Fibroblast of skin of right quadriceps (primary cell): ENCODE measurements around the gene GSN.

Experiments used
- DNase-seq: peaks from one replicate; pipeline ENCODE4 v3.0.0-alpha.2; 2013

GSN gene

GRCh38 chr9:121267689-121268597 is at the start of gene GSN:
Gene GSN (plus strand): TSS chr9:121268162. CDS start chr9:121301972, 33,810 bp downstream.
- DNase-seq, result peak; percentile 57

DNA sequence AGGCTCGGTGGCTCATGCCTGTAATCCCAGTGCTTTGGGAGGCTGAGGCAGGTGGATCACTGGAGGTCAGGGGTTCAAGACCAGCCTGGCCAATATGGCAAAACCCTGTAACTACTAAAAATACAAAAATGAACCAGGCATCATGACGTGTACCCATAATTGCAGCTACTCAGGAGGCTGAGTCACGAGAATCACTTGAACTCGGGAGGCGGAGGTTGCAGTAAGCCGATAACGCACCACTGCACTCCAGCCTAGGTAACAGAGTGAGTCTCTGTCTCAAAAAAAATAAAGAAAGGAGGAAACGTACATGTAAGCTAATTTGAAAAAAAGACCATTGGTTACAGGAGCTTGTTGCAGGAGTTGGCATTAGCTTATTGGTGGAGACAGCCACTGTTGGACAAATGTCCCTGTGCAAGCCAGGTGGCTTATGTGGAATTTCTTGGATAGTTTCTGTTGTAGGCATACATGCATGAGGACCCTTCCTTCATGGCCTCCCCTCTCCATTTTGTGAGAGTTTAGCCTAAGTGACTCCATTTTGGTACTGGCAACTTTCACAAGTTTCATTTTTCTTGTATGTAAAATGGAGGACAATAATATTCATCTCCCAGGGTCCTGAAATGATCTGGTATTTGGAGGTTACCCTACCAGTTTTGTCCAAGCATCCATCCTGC is 49.5 kb upstream of the GSN start:
- DNase-seq, result no peak

DNA sequence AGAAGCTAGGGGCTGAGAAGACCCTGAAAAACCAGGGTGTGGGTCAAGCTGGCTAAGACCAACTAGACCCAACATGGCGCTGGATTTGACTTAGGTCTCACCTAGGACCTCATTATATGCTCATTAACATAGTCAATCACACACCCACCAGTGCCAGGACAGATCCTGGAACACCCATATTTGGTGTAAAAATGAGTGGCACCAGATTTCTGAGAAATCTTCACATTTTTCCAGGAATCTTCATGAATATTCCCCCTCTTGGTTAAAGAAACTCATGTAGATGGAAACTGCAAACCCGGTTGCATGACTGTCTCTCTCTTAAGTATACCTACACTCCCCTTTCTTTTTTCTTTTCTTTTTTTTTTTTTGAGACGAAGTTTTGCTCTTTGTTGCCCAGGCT is 48.4 kb upstream of the GSN start:
- no peak for DNase-seq

DNA sequence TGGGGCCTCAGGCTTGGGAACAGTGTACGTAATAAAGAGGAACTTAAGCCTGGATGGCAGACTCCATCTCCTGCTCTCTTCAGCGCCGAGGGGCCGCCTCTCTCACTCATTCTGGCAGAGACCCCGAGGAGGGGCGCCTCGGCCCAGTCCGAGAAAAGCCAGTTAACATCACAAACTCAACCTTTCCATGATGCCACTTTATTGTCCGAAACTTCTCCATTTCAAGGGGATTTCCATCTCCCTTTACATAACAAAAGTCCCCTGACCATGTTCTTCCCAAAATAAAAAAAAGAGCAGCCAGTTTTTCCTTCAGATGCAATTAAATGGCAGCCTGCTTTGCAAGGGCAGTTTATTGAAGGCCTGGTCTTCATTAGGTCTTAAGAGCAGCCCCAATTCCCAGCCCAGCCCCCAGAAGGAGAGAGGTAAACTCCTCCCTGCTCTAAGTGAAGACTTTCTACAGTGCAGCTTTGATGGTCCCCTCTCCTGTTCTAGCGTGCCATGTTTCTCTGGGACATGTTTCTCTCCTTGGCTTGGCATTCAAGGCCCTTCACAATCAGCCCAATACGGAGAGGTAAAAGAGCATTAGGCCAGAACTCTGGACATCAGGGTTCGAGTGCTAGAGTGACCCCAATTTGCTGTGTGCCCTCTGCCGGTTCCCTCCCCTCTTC is 46.8 kb upstream of the GSN start:
- DNase-seq, result no peak

- no peak for DNase-seq
Observed at GRCh38 chr9:121221664-121222055, 46.3 kb upstream of the GSN start.

DNA sequence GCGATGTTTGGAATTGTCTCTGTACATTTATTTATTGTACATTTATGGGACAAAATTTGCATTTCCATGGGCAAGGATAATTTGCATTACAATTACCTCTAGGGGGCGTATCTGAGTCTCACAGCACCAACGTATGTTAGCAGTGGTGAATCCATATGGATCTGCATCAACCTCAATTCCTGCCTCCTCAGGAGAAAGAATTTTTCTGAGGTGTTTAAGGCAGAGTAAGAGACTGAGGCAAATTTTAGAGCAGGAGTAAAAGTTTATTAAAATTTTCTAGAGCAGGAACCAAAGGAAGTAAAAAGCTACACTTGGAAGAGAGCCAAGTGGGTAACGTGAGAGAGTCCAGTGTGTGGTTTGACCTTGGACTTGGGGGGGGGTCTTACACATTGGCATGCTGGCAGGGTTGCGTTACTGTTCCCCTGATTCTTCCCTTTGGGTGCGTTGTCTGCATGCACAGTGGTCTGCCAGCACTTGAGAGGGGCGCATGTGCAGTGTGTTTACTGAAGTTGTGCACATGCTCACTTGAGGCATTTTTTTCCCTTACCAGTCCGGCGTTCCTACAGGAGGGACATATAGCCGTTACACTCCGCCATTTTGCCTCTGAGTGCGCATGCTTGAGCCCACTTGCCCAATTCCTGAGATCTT is 45.3 kb upstream of the GSN start:
- DNase-seq, result peak; percentile 60

- no peak for DNase-seq
Observed at GRCh38 chr9:121225240-121225639, 42.7 kb upstream of the GSN start.

DNA sequence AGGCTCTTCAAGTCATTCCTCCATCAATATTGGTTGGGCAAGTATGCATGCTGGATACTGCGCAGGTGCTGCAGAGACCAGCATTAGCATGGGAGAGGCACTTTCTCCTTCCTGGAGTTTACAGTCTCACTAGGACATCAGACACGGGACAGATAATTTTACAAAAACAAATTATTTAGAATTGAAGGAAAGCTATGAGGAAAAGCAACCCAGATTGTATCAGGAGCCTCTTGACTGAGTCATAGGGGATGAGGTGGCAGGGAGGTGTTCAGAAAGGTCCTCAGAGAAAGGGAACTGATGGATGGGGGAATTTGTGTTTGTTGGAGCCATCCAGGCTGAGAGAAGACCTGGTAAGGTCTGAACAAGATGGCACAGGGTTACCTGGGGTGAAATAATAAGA is 41.8 kb upstream of the GSN start:
- DNase-seq, result peak; percentile 37

GRCh38 chr9:121227862-121228261 is 40.1 kb upstream of the GSN start:
- DNase-seq, result no peak

GRCh38 chr9:121230256-121230655 is 37.7 kb upstream of the GSN start:
- DNase-seq, result peak; percentile 43

DNA sequence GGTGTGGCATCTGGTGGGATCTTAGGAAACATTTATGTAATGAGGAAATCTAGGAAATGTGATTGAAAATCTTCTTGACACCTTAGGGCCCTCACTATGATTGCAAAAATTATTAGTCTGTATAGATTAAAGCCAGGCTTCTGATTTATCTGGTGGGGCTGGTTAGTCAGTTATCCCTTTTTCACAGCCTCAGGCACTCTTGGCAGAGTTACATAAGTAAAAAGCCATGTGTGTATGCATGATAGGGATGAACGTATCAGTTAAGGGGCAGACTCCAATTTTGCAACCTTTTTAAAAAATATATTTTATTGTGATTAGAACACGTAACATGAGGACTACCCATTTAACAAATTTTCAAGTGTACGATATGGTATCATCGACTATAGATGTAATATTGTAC is 35.7 kb upstream of the GSN start:
- no peak for DNase-seq

DNA sequence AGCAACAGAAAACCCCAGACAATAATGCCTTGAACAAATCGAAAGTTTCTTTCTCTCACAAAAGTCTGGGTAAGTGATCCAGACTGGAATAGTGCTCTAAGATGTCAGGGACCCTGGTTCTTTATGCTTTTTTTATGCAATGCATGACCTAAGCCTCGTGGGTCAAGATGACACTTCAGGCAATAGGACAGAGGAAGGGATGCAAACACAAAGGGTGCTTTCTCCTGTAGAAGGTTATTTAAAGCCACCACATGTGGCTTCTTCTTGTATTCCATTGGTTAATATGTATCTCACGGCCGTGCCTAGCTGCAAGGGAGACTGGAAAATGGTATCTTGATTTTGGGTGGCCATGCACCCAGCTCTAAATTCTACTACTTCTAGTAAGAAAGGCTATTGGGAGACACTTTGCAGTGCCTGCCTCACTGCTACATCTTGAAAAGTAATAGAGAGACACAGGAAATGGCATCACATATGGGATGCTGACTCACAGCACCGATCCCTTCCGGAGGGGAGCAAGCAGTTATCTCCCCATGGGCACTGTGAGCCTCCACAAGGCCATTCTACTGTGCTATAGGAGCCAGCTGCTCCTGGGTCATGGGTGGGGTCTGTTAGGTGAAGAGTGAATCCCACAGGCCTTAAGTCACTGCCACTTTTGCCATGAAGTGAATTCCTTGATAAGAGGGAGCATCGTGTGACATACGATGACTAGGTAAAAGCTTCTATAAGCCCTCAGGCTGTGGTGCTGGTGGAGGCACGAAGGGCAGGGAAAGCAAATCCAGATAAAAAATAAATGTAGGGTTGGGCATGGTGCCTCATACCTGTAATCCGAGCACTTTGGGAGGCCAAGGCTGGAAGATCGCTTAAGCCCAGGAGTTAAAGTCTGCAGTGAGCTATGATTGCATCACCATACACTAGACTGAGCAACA is 33.8 kb upstream of the GSN start:
- peak; percentile 66 for DNase-seq

GRCh38 chr9:121234832-121235161 is 33.2 kb upstream of the GSN start:
- no peak for DNase-seq

DNA sequence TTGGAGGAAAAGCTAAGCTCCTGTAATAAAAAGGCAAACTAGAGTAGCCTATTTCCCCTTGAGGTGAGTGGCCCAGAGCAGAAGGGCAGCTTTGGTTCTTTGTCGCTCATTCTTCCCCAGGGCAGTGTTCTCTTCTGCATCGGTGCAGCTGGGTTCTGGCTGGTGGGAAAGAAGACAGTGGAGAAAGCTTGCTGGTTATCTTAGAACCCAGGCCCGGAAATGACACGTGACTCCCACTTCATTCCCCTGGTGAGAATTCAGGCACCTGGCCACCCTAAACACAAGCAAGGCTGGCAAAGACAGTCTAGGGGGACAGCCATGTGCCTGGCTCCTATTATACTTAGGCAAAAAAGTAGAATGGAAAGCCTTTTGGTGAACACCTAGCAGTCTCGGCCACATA is 32.5 kb upstream of the GSN start:
- no peak for DNase-seq

GRCh38 chr9:121237916-121238315 is 30.0 kb upstream of the GSN start:
- DNase-seq, result no peak

GRCh38 chr9:121239071-121239470 is 28.9 kb upstream of the GSN start:
- DNase-seq, result peak; percentile 19

- DNase-seq, result no peak
Observed at GRCh38 chr9:121239851-121240250, 28.1 kb upstream of the GSN start.

DNA sequence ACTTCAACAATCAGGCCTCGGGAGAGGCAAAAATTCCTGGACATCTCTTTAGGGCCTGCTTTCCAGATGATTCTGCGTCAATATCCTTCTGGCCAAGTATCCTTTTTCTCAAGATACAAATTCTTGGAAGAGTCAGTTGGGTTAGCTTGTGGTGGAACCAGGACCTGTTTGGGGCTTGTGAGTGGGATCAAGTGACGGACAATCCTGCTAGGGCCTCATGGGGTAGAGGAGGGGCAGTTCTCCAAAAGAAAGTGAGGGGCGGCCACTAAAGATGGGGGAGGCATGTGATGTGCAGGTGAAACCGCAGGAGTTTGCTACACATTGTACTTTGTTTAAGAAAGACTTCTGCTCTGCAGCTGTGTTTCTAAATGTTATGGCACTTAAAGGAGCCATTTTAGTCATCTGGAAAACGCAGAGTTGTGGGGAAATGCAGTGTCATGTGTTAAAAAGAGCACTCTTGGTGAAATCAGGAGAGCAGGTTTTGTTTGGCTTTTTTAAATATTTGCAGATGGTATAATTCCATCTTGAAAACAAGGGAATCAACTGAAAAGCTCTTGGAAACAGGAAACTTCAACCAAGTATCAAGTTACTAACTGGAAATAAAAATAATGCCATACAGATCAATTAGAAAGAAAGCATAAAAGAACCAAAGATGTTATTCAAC is 27.4 kb upstream of the GSN start:
- peak; percentile 38 for DNase-seq

- DNase-seq, result peak; percentile 55
Observed at GRCh38 chr9:121242219-121242958, 25.6 kb upstream of the GSN start.

DNA sequence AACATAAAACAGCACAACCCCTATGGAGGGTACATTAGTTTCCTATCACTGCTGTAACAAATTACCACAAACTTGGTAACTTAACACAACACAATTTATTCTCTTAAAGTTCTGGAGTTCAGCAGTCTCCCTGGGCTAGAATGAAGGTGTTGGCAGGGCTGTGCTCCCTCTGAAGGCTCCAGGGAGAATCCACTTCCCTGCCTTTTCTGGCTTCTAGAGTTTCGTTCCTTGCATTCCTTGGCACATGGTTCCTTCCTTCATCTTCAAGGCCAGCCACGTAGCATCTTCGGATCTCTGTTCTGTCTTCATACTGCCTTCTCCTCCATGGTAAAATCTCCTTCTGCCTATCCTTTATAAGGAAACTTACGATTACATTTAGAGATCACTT is 25.0 kb upstream of the GSN start:
- DNase-seq, result no peak
